ENCODE data around the gene CNEP1R1.

CNEP1R1 gene

DNA sequence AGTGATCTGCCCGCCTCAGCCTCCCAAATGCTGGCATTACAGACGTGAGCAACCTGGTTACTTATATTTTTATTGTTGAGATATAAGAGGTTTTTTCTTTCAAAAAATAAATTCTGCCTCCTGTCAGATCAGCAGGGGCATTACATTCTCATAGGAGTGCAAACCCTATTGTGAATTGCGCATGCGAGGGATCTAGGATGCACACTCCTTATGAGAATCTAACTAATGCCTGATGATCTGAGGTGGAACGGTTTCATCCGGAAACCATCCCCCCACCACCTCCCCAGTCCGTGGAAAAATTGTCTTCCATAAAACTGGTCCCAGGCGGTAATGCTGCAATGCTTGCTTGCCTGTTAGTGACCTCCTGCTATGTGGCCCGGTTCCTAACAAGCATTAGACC, 7.5 kb upstream of the CNEP1R1 start:
- DNase-seq (ENCODE audit: low read depth): no peak

GRCh38 chr16:50021544-50021943, 3.5 kb upstream of the CNEP1R1 start:
- no peak for DNase-seq (ENCODE audit: low read depth)

- no peak for DNase-seq (ENCODE audit: low read depth)
Measured at GRCh38 chr16:50023641-50024040, 1.4 kb upstream of the CNEP1R1 start.

DNA sequence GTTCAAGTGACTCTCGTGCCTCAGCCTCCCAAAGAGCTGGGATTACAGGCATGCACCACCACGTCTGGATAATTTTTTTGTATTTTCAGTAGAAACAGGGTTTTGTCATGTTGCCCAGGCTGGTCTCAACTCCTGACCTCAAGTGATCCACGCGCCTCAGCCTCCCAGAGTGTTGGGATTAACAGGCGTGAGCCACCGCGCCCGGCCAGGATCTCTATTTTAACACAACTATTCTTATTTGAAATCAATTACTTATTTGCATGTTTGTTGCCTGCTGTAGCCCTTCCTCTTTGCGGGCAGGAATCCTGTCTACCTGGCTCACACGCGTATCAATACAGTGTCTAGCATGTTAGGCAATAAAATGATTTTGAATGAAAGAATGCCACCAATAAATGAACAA, 818 bp upstream of the CNEP1R1 start:
- no peak for DNase-seq (ENCODE audit: low read depth)

DNA sequence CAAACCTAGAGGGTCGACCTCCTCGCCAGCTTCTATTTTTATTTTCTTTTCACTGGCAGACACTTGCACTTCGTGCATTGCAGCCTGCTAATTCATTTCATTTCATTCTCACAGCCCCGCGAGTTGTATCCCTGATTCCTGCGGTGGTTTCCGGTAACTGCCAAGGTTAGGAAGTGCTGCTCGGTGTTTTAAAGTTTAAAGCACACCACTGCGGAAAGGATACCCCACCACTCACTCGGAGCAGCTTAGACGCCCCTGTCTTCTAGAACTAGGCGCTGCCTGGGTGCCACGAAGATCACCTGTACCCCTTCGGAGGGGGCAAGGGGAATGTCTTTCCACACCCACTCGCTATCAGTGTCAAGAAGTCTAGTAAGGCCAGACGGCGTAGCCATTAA, 509 bp downstream of the CNEP1R1 start:
- DNase-seq (ENCODE audit: low read depth): no peak

- DNase-seq (ENCODE audit: low read depth): no peak
Measured at GRCh38 chr16:50027829-50028228, 2.8 kb downstream of the CNEP1R1 start.

DNA sequence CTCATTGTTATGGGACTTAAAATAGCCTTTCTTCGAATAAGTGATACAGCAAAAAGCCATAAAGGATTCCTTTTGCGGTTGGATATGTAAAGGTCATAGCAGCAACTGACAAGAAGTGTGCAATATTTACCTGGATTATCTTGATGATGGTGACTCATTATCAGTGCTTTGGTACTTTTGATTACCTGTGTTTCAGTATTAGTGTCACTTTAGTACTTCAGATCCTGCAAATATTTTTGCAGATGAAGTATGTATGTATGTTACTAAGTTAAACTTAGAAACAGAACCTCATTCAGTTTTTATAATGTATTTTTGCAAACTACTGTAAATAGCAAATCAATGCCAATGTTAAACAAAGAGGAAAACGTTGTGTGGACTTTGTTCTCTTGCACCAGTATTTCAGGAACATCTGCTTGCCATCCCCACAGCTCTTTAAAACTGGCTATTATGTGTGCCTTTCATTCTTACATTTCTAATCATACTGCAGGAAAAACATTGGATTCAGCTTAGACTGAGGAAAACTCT, 10.5 kb downstream of the CNEP1R1 start:
- DNase-seq (ENCODE audit: low read depth): no peak

DNA sequence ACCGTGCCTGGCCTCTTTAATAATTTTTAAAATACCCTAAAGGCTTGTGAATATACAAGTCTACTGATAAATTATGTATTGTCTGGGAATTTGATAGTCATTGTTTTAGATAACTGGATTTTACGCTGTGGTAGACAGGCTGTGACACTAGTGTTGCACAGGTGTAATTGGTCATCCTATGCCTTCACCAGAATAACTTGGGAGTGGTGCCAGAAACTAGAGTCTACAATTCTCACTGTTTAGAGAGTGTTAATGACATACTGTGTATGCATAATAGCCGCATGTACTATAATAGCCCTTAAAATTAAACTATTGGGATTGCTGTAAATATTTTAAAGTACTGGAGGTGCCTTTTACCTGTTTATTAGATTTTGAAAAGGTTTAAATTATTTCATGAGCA, 11.4 kb downstream of the CNEP1R1 start:
- no peak for DNase-seq (ENCODE audit: low read depth)

DNA sequence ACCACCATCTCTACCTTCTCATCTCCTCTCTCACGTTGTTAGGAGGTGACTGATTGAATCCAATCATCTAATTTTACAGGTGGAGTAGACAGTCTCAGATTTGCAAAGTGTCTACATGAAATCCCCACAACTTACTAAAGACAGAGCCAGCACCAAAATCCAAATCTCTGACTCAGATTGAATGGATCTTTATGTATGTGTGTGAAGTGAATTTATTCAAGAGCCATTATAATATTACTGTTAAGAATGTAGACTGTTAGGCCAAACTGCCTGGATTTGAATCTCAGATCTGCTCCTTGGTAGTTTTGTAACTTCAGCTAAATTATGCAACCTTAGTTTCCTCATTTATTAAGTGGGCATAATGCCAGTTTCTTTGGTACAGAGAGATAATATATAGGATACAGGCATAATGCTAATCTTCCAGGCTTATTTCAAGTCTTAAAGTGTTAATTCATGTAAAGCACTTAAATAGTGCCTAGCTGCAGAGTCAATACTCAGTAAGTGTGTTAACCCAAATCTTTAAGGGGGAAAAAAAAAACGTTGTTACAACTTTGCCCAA, 12.7 kb downstream of the CNEP1R1 start:
- no peak for DNase-seq (ENCODE audit: low read depth)

DNA sequence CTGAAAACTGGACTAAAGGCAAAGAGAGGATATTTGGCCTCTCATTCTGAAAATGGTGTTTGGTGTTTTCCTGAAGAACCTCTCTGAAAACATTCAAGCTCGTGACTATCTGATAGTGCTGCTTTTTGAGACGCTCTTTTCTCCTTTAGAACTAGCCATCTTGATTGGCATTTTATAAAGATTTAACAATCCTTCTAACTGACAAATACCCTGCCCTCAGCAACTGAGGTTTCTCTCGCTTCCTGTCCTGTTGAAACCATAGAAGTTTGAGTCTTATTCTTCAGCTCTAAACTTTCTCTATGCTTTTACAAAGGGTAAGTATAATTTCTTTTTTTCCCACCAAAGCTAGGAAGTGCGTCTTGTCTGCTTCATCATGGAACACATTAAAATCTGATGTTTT, 13.3 kb downstream of the CNEP1R1 start:
- DNase-seq (ENCODE audit: low read depth): no peak

- no peak for DNase-seq (ENCODE audit: low read depth)
Measured at GRCh38 chr16:50038756-50039529, 13.9 kb downstream of the CNEP1R1 start.

DNA sequence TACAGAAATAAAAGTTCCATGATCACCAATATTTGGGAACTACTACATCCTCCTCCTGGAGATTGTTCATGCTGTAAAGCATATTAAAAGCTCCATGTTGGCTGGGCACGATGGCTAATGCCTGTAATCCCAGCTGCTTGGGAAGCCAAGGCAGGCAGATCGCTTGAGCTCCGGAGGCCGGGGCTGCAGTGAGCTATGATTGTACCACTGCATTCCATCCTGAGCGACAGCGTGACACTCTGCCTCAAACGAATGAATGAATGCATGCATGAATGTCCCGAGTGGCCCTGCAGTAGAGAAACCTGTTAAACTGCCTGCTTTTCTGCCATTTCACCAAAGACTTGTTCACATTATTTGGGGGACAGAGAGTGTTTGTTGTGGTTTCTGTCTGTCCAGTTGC, 15.0 kb downstream of the CNEP1R1 start:
- no peak for DNase-seq (ENCODE audit: low read depth)

DNA sequence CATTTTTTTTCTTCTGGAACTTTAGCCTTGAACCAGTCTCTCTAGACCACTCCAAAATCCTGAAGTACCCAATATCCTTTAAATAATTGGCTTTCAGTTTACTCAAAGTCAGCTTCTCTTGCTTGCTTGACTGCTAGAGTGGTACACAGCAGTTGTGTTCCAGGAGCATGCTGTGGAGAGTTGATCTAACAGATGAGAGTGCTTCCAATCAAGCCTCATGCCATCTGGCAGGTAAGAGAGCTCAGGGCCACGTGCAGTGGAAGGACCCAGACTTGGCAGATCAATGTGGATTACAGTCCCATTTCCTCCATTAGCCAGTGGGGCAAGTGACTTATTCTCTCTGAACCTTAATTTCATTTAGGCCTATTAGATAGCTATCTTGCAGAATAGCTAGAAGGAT, 15.7 kb downstream of the CNEP1R1 start:
- no peak for DNase-seq (ENCODE audit: low read depth)

- DNase-seq (ENCODE audit: low read depth): no peak
Measured at GRCh38 chr16:50043358-50043757, 18.3 kb downstream of the CNEP1R1 start.

DNA sequence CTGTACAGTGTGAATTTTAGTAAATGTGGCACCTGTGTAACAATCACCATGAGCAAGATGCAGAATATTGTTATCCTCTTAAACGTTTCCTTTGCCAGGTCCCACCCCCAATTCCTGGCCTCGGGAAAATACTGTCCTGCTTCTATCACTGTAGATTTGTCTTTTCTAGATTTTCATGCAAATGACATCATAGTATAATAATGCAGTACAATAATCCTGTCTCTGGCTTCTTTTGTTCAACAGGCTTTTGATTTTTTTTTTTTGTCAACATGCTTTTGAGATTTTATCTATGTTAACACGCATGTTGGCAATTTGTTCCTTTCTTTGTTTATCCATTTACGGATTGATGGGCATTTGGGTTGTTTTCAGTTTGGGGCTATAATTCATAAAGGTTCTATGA, 20.4 kb downstream of the CNEP1R1 start:
- no peak for DNase-seq (ENCODE audit: low read depth)

GRCh38 chr16:50046853-50047252, 21.8 kb downstream of the CNEP1R1 start:
- no peak for DNase-seq (ENCODE audit: low read depth)

DNA sequence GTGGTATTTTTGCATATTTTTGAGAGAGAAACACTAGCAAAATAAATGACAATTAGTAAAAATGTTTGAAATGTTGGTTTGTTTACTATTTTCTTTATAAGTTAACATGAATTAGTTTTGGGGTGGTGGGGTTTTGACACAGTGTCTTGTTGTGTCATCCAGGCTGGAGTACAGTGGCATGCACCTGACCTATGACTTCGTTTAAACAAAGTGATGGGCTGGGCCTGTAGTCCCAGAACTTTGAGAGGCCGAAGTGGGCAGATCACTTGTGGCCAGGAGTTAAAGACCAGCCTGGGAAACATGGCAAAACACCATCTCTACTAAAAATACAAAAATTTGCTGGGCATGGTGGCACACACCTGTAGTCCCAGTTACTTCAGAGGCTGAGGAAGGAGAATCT, 22.8 kb downstream of the CNEP1R1 start:
- DNase-seq (ENCODE audit: low read depth): no peak

GRCh38 chr16:50050802-50051201, 25.8 kb downstream of the CNEP1R1 start:
- DNase-seq (ENCODE audit: low read depth): no peak

GRCh38 chr16:50056226-50056625, 31.2 kb downstream of the CNEP1R1 start:
- DNase-seq (ENCODE audit: low read depth): no peak

DNA sequence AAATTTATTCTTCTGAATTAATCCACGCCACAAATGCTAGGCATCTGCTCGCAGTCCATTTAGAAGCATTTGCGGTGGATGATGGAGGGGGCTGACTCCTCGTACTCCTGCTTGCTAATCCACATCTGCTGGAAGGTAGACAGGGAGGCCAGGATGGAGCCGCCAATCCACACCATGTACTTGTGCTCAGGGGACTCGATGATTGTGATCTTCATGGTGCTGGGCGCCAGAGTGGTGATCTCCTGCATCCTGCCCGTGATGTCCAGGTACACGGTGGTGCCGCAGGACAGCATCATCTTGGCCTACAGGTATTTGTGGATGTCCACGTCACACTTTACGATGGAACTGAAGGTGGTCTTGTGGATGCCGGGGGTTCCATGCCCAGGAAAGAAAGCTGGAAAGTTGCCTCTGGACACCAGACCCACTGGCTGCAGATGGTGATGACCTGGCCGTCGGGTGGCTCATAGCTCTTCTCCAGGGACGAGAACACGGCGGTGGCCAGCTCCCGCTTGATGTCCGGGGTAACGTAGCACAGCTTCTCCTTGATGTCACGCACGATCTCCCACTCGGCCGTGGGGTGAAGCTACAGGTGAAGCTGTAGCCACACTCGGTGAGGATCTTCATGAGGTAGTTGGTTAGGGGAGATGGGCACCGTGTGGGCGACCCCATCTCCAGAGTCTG, 33.2 kb downstream of the CNEP1R1 start:
- no peak for DNase-seq (ENCODE audit: low read depth)

- no peak for DNase-seq (ENCODE audit: low read depth)
Measured at GRCh38 chr16:50059111-50059510, 34.1 kb downstream of the CNEP1R1 start.

- DNase-seq (ENCODE audit: low read depth): no peak
Measured at GRCh38 chr16:50059669-50060068, 34.6 kb downstream of the CNEP1R1 start.

GRCh38 chr16:50061326-50061725, 36.3 kb downstream of the CNEP1R1 start:
- no peak for DNase-seq (ENCODE audit: low read depth)

Measured in non-pigmented ciliary epithelial cell (primary cell).